Stimulated activated CD4-positive, alpha-beta T cell treated with anti-CD3 and anti-CD28 coated beads, Interleukin-2, amount 100 ng/mL, for 24 hours (primary cell): ENCODE measurements around the gene CLN3.
"Not testable (repeated sequence)": the region's sequence is repeated elsewhere in the genome, so short reads cannot be mapped to it uniquely, and the experiment has no call there.

ENCODE experiments used
- DNase-seq, 2 donors: peaks; one replicate each; pipeline ENCODE4 v3.0.0-alpha.2; 2020

The CLN3 gene

DNA sequence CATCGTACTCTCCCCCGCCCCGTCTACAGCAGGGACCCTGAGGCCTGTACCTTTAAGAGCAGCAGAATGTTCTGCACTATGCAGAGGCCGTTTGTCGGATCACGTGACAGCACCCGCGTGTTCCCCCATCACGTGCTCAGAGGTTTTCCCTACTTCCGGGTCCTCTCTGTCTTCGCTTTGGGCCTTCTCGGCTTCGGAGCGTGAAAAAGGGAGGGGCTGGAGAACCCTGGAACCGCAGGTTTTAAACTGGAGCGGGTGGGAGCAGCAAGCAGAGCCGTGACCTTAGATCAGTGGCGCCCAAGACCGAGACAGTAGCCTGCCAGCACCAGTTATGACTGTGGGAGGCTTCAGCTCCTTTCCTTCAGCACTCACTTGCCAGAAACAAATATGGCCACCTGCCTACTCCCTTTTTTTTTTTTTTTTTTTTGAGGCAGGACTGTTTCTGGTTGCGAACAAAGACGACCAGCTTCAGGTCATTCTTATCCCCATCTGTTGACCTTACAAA lies at the start of gene CLN3:
TSS of gene CLN3 (minus strand) at position 105 of the 505 bp plus-strand sequence. CDS start 315 bp downstream, outside the sequence.
- peak; percentile 83 to 87 for DNase-seq

DNA sequence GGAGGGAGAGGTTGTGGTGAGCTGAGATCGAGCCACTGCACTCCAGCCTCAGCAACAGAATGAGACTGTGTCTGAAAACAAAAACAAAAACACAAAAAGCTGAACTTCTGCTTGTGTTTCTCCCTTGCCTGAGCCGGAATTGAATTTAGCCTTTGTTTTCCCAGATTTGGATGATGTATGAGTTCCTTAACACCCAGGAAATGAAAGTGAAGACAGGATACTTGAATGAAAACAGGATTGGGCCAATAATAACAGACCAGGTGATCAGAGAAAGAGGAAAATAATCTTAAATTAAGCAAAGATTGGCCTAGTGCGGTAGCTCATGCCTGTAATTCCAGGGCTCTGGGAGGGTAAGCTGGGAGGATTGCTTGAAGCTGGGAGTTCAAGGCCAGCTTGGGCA lies 48.5 kb upstream of the CLN3 start:
- no peak for DNase-seq

DNA sequence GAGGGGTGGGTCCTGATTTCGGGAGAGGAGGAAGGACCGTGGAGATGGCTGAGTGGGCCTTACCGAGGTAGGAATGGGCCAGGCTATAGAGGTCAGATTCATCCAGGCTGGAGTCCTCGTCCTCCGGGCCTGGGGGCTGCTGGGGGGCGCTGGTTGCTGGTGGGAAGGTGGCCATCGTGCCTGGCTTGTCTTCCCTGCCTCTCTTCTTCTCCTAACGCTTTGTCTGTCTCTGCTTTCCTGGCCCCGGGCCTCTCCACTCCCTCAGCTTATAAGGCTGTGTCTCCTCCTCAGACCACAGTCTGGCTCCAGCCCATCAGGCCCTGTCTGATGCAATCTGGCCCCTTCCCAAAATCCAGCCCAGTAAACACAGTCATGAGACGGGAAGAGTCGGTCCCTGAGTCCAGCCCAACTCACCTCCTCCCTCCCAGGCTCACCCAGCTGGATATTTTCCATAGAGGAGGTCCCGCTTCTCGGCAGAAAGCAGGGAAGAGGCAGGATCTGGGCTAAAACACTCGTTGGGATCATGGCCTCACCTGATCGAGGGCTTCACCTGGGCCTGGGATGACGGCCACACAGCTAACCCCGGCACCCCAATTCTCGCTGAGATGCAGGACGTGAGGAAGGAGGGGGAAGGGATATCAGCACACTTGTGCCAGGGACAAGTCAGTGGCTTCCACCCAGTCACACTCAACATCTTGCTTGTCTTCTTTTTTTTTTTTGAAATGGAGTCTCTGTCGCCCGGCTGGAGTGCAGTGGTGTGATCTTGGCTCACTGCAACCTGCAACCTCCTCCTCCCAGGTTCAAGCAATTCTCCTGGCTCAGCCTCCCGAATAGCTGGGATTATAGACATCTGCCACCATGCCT lies 47.1 kb upstream of the CLN3 start, which contains the start of gene NUPR1:
TSS of gene NUPR1 (minus strand) at position 242 of the 864 bp plus-strand sequence. CDS start at position 175, 67 bp downstream.
- DNase-seq = no peak

DNA sequence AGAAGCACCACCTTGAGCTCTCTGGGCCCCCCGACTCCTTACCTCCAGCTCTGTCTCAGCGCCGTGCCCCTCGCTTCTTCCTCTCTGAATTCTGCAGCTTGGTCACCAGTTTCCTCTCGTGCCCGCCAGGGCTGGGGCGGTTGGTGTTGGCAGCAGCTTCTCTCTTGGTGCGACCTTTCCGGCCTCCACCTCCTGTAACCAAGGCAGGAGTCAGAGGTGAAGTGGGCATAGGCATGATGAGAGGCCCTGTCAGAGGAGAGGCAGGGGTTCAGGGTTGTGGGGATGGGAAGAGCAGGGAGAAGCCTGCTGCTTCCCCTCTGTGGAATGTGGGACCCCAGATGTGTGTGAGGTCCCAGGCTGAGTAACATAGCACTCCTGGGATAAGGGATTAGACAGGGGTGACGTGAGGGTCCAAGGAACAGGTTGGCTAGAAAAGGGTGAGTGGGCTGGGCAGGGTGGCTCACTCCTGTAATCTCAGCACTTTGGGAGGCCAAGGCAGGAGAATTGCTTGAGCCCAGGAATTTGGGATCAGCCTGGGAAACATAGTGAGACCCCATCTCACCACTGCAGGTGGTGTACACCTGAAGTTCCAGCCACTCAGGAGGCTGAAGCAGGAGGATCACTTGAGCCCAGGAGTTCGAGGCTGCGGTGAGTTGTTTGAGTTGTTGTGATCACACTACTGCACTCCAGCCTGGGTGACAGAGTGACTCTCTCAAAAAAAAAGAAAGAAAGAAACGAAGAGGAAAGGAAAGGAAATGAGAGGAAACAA lies 46.3 kb upstream of the CLN3 start:
- DNase-seq = no peak

DNA sequence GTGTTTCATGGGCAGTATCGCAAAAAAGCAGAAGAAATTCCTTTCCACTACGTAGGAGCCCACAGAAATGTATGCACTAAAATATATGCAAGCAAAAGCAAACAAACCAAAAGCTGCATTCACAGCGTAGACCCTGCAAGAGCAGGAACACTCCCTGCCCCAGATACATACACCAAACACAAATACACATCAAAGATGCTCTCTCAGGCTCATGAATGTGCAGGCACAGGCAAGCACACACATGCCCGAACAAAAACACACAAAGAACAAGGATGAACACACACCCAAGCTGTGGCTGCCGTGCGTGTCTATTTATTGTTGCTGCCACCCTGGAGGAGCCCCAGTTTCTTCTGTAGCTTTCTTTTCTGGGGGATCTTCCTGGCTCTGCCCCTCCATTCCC lies 45.2 kb upstream of the CLN3 start:
- no peak for DNase-seq

DNA sequence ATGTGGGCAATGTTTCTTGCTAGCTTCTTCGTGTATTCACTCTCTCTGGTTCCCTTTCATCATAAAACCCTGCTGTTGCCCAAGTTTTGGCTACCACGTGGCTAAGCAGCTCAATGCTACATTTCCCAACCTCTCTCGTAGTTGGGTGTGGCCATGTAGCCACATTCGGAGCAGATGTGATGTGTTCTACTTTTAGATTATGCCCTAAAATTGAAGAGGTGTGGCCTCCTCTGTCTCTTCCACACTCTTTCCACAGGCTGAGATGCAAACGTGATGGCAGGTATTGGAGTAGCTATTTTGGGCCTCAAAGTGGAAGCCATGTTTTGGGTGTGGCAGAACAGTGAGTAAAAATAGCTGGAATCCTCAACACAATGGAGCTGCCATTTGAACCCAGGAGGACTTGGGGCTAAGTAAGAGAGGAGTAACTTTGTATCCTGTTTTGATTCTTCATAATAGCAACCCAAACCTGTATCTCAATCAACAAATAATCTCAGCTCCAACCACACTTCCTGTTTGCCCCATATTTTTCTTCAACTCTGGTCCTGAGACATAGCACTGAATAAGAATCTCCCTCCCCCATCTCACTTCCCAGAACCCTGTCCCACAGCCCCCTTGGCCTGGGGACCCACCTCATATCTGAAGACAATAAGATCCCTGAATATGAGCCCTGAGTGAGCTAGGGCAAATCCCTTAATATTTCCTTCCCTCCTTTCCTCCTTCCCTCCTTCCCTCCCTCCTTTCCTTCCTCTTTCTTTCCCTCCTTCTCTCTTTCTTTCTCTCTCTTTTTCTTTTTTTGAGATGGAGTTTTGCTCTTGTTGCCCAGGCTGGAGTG lies 42.9 kb upstream of the CLN3 start:
- DNase-seq = no peak

DNA sequence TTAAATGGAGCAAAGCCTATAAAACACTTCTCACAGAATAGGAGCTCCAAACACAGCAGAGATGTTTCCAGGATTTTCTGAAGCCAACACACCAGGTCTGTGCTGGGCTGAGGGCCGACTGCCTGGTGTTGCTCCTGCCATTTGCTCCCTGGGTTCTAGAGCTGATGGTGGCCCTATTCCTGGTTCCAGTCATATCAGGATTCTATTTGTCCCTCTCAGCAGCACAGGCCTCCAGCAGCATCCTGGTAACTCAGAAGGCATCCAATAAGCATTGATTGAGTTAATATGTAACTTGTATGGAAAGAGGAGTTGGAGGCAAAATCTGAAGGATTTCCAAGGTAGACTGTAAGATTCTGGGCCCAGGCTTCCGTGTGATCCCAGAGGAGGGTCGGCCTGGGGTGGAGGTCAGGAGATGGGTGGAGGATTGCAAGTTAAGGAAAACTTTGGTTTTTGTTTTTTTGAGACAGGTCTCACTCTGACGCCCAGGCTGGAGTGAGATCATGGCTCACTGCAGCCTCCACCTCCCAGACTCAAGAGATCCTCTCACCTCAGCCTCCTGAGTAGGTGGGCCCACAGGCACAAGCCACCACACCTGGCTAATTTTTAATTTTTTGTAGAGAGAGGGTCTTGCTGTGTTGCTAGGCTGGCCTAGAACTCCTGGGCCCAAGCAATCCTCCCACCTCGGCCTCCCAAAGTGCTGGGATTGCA lies 41.2 kb upstream of the CLN3 start:
- no peak for DNase-seq

DNA sequence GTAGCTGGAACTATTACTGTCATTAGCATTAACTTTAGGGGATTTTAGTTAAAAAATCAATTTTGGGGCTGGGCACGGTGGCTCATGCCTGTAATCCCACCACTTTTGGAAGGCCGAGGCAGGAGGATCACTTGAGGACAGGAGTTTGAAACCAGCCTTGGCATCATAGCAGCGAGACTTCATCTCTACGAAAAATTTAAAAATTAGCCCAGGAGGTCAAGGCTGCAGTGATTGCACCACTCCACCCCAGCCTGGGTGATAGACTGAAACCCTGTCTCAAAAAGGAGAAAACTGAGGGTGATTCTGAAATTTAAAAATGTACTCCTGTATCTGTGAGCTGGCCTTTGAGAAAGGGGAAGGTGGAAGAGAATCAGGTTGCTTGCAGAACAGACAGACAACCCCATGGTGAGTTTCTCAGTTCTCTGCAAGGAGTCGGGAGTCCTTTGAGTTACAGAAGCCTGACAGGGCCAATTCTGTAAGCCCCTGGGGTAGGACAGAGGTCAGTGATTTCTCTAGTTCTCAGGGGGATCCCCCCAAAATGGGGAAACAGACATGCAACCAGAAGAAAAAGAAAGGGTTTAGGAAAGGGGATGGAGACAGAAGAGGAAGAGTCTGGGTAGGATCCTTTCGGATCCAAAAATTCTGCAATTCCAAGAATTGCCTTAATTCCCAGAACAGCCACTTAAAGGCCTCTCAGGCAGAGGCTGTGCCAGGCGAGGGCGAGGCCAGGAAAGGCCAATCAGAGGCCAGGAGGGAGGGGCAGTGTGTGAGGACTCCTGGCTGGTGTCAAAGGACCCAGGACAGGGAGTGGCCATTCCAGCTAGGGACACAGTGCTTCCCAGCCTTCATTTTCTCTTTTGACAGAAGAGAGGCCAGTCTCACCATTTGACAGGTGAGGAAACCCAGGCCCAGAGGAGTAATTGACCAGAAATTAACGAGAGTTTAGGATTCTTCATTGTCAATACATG lies 40.2 kb upstream of the CLN3 start:
- DNase-seq = no peak

DNA sequence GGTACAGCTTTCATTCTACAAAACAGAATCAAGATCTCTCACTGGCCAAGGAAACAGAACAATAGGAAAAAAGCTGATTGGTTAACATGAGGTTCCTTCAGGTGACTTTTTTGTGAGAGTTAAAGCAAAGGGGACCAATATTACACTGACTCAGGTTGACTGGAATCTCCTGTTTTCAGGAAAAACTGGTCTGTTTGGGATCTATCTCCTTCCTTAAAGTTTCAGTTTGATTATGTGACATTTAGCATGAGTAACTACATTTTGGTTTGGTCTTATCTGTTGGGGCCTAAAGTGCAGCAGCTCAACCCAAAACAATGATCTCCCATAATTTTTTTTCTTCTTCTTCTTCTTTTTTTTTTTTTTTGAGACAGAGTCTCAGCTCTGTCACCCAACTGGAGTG lies 37.2 kb upstream of the CLN3 start:
- DNase-seq = no peak

DNA sequence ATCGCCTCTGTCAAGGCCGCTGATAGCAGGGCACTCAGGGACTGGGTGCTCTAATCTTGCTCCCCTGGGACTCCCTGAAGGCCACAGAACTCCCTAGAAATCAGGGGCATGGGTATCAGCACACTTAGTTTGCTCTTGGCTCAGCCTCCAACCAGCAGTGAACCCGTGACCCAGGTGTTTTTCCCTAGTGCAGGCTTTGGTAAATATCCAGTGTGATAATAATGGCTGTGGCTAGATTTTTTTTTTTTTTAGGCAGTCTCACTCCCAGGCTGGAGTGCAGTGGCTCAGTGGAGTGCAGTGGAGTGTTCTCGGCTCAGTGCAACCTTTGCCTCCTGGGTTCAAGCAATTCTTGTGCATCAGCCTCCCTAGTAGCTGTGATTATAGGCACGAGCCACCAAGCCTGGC lies 36.6 kb upstream of the CLN3 start:
- no peak for DNase-seq

DNA sequence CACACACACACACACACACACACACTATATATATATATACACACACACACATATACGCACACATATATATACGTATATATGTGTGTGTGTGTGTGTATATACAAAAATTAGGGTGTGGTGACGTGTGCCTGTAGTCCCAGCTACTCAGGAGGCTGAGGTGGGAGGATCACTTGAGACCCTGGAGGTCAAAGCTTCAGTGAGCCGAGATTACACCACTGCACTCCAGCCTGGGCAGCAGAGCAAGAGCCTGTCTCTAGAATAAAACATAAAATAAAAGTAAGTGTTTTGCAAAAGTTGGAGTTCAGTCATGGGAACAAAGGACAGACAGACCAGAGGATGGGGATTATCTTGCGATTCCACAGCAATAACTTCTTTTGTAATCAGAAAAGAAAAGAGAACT lies 36.1 kb upstream of the CLN3 start:
- no peak for DNase-seq

DNA sequence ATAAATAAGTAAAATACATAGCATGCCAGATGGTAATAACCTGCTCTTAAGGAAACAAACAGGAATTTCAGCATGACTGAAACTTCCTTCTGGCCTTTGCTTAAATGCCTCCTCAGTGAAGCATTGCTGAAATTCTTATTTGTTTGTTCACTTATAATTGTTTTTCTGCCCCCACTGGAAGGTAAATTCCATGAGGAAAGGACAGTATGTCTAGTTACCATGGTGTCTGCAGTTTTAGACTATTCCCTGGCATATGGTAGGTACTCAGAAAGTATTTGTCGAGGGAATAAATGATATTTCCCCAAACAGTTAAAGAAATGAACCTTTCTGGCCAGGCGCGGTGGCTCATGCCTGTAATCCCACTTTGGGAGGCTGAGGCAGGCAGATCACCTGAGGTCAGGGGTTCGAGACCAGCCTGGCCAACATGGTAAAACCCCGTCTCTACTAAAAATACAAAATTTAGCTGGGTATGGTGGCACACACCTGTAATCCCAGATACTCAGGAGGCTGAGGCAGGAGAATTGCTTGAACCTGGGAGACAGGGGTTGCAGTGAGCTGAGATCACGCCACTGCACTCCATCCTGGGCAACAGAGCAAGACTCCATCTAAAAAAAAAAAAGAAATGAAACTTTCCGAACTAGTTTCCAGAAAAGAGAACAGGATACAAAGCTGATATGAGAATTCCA lies 35.4 kb upstream of the CLN3 start:
- DNase-seq = not testable (repeated sequence)

DNA sequence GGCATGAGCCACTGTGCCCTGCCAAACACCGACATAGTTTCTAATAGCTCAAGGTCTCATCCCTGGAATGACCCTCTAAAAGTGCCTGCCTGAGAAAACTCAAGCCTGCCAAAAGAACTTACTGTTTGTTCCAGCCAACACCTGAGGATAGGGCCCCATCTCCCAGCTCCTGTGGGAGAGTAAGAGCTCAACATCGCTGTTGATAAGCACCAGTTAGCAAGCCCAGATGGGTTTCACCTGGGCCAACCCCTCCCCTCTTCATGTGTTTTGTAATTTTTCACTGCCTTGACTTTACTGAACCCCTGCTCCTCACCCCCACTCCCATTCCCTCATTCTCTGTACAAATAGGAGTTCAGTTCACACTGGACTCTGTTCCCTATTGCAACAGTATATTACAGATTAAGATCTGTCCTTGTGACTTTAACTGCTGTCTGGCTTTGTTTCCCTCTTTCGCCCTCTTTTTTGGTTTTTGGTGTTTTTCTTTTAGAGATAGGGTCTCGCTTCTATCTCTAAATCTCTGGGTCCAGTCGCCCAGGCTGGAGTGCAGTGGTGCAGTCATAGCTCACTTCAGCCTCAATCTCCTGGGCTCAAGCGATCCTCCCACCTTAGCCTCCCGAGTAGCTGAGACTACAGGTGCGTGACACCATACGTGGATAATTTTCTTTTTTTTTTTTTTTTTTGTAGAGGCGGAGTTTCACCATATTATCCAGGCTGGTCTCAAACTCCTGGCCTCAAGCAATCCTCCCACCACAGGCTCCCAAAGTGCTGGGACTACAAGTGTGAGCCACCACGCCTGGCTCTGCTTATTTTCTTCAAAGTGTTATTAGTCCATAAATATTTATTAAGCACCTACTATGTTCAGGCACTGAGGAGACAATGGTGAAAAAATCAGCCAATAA lies 34.6 kb upstream of the CLN3 start:
- no peak for DNase-seq

DNA sequence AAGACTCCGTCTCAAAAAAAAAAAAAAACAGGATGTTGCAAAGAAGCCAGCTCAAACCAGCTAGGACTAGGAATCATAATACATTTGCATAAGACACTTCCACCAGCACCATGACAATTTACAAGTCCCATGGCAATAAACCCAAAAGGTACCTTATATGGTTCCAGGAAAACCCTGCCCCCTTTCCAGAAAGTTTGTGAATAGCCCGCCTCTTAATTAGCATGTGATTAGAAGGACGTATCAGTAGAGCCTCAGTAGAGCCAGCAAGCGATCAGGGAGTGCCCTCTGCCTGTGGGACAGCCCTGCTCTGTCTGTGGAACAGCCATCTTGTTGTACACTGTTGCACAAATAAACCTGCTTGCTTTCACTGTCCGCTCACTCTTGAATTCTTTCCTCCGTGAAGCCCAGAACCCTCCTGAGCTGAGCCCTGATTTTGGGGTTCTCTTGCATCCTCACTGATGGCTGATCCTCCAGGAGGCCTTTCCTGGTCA lies 32.9 kb upstream of the CLN3 start:
- DNase-seq = no peak

DNA sequence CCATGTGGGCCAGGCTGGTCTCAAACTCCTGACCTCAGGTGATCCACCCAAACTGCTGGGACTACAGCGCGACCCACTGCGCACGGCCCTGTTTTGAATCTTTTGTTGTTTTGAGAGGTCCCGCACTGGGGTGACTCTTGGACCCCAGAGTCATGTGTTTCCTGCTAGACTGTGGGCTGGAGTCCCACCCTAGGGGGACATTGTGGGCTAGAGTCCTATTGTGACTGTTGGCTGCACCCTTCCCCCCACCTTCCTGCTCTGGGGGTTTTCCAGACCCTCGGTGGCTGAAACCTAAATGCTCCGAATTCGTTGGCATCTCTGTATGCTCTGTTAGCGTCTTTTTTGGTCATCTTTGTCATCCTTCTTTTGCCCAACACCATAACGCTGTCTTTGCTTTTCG lies 30.9 kb upstream of the CLN3 start:
- DNase-seq = no peak

DNA sequence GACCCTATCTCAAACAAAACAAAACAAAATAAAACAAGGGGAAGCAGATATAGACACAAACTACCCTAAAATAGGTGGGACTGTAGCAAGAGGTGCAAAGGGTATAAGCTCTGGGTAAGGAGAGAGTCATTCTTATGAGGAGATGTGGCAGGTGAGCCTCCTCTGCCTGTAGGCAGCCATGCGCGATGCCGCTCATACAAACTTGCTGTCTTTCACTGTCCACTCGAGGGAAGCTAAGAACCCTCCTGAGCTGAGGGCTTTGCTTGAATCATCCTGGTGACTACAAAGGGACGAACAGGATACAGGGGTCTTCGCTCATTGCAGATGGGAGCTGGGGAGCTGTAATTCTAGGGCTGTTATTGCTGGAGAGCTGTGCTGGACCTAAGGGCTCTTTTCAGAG lies 29.6 kb upstream of the CLN3 start:
- no peak for DNase-seq

DNA sequence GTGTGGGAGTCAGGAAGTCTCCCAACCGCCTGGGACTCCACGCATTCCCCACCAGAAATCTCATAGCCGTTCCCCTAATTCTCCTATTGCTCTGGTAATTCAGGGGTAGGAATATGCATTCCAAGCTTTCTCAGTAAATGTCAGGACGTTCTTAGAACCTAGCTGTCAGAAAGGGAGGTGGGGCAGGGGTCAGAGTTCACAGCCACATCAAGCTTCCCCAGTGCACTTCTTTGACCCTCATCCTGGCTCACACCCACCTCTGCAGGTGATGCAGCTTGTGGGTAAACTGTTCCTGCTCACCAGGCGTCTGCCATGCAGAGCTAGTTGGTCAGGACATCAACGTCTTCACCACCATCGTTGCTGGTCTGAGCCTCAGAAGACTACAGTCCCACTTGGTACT lies 28.8 kb upstream of the CLN3 start:
- DNase-seq = no peak

DNA sequence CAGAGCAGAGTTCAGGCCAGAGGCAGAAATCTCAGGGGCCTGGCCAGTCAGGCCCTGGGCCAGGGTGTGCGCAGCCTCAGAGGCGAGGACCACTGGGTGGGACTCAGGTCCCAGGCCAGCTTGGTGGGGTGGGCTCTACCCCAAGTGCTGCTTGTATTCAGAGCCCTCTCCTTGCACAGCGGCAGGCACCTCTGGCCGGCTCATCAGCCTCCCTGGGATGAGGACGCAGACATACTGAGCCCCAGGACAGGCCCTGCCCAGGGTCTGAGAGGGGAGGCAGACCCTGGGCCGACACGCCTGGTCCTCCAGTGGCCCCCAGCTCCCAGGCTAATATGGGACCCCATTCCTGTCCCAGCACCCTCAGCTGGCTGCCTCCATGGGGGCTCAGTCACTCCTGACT lies 22.4 kb upstream of the CLN3 start:
- no peak for DNase-seq
